ENCODE results near the gene ARSG. TPM values are rescaled to one million over a fixed set of nuclear protein-coding genes. Genes with fewer than 3 reads are reported as not detected.

Gene ARSG
- total RNA-seq, 4 donors from 2014 or later, result 4.3 to 16.8 (median 7.8) TPM

- TF ChIP-seq CTCF (IDR thresholded peaks at IDR 0.05), result no peak
- no peak for TF ChIP-seq POLR2A (IDR thresholded peaks at IDR 0.05)
- no peak overlapping the region for H3K4me3 ChIP-seq (ENCODE audit: low read depth, poor library complexity, severe bottlenecking)
- intact Hi-C loops (cut with DNase I; ENCODE audit: low total_unique reads), result loop anchor here (10.0 kb wide), 1 partner anchor 173 kb away; no protein-coding TSS in a partner anchor
- DNase-seq (ENCODE audit: low spot score in 2 of 2), result peak in 1 of 2 donors; percentile 85
- 59 to 65% methylated on average over 14 of the region's 14 CpGs for WGBS, 2 donors
Measured at GRCh38 chr17:68437979-68438822, 146.9 kb downstream of the ARSG start.

DNA sequence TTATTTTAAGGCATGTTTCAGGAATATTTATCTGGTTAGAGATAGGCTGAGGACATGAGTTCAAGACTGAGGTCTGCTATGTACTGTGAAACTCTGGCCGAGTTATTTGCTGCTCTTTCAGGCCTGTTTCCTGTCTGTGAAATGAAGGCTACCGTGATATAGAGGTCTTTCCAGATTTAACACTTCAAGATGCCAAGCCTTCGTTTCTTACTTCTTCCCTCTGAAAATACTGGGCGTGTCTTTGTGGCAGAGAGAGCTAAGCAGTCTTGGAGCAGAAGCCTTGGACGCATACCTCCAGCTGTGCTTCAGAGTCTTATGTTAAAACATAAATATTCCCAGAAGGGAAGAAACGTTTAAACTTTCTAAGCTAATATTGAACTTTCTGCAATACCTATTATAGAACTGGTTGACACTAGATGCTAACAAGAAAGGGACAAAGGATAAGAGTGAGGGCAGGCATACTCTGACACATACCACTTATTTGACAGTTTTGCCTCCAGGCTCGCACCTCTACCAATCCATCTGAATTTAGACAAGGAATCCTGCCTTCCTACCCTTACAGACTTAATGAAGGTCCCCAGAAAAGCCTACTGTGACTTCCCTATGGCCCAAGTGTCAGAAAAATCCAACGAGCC, 148.5 kb downstream of the ARSG start:
- intact Hi-C loops (cut with DNase I; ENCODE audit: low total_unique reads), result loop anchor here (10.0 kb wide), 1 partner anchor 175 kb away; no protein-coding TSS in a partner anchor
- H3K4me3 ChIP-seq (ENCODE audit: low read depth, poor library complexity, severe bottlenecking), result no peak overlapping the region
- TF ChIP-seq CTCF (IDR thresholded peaks at IDR 0.05) (no peak), POLR2A (IDR thresholded peaks at IDR 0.05) (no peak)
- peak in 1 of 2 donors; percentile 12 for DNase-seq (ENCODE audit: low spot score in 2 of 2)
- WGBS, 2 donors, result 51 to 65% methylated on average over 8 of the region's 8 CpGs

DNA sequence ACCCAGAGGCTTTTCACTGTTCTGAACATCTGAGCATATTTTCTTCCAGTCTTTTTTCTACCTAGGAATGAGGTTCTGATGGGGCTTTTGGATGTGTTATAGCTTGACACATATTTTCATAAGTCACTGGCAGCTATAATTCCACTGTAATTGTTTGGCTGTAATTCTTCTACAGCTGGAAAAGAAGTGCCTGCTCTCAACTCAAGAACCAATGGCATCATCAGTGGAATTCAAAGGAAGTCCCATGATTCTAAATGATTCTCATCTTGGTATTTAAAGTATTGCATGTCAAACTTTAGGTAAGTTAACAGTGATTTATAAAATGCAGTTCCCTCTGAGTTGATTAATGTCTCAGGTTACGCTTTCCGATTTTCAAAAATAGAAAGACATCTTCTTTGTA, 149.2 kb downstream of the ARSG start:
- intact Hi-C loops (cut with DNase I; ENCODE audit: low total_unique reads), result no loop called here
- TF ChIP-seq POLR2A (IDR thresholded peaks at IDR 0.05), result no peak
- TF ChIP-seq CTCF (IDR thresholded peaks at IDR 0.05), result no peak
- no peak overlapping the region for H3K4me3 ChIP-seq (ENCODE audit: low read depth, poor library complexity, severe bottlenecking)
- WGBS, 2 donors, result 84 to 86% methylated on average over 2 of the region's 2 CpGs
- no peak for DNase-seq (ENCODE audit: low spot score in 2 of 2)

DNA sequence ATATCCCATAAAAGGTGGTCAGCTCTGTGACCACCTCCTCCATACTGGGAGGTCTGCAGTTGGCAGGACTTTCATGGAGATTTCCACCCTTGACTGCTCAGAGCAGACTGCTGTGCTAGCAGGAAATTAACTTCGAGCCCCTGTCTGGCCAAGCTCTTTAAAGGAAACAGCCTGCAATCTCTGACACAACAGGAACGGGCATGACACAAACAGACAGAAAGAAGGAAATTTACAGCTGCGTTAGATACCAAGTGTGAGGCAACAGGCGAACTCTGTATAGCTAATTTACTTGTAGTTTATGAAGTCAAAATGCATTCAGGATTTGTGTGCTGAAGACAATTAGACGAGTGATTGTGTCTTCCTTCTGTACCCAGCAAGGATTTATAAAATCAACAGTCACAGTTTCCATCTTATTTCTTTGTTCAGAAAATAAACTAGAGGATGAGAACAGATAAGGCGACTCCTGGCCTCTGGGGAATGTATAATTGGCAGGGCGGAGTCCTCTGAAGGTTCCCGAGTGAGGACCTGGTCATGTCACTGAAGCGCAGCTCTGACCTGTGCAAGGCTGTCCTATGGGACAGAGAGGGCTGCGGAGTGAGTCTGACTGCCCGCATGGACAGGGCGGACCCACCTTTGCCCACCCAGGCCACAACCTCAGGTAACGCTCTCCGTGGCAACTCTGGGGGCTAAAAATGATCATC, 149.9 kb downstream of the ARSG start:
- peak in 1 of 2 donors; percentile 65 for DNase-seq (ENCODE audit: low spot score in 2 of 2)
- no peak overlapping the region for H3K4me3 ChIP-seq (ENCODE audit: low read depth, poor library complexity, severe bottlenecking)
- 66 to 70% methylated on average over 14 of the region's 14 CpGs for WGBS, 2 donors
- intact Hi-C loops (cut with DNase I; ENCODE audit: low total_unique reads), result no loop called here
- TF ChIP-seq CTCF (IDR thresholded peaks at IDR 0.05), result no peak
- TF ChIP-seq POLR2A (IDR thresholded peaks at IDR 0.05), result no peak

DNA sequence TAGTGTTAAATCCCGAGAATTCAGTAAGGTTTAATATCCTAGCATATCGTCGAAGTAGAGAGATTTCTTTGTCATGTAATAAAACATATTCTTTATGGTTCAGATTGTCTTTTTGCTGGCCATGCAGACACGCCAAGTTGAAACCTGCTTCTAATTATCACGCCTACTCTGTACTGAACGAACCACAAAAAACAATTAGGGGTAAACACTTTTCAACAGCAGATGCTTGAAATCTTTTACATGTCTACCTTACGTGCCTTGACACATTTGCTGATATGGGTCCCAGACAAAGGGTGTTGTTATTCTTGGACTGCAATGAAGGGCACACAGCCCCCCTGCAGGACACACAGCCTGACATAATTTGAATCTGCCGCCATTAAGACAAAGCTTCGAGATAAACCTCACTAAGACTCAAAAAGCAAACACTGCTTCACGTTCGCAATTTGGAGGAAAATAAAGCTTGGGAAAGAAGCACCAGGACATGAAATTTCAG, 152.7 kb downstream of the ARSG start:
- no peak overlapping the region for H3K4me3 ChIP-seq (ENCODE audit: low read depth, poor library complexity, severe bottlenecking)
- intact Hi-C loops (cut with DNase I; ENCODE audit: low total_unique reads), result no loop called here
- TF ChIP-seq CTCF (IDR thresholded peaks at IDR 0.05), result no peak
- no peak for TF ChIP-seq POLR2A (IDR thresholded peaks at IDR 0.05)
- no peak for DNase-seq (ENCODE audit: low spot score in 2 of 2)
- WGBS, 2 donors, result 55 to 61% methylated on average over 11 of the region's 11 CpGs
